ENCODE data around the gene KCNIP1. TPM values are rescaled to one million over a fixed set of nuclear protein-coding genes. Genes with fewer than 3 reads are reported as not detected.

The KCNIP1 gene
- total RNA-seq, 1 experiment from 2014 or later, result not detected

DNA sequence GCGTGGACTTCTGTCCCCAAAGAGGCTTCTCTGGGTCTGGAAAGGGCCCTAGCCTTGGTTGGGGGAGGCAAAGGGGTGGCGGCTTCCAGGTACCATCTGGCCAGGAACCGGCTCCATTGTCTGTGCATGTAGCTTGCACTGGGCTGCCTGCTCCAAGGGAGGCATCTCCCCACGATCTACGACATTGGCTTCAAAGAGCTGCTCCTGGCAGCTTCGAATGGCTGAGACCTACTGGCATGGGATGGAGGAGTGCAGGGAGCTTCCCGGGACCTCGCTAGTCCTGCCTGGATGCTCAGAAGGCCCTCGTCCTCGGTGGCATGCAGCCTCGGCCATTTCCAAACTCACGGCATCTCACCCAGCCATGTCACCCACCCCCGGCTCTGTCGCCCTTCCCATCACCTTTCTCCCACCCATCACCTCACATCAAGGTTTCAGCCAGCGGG lies 137.8 kb downstream of the KCNIP1 start:
- DNase-seq (no peak), ATAC-seq (no peak)
- POLR2A ChIA-PET (ENCODE audit: unreplicated experiment), result no interaction called here
- no peaks in the 10 kb centered on the region for H3K9me3 ChIP-seq (ENCODE audit: low read length)
- H3F3A ChIP-seq (ENCODE audit: low read length, unreplicated experiment), result no peaks in the 10 kb centered on the region
- intact Hi-C loops (cut with micrococcal nuclease), result no loop called here
- no peak overlapping the region for H3K4me2 ChIP-seq (ENCODE audit: low read length)
- CTCF ChIA-PET, result no interaction called here
- no peaks in the 10 kb centered on the region for H3K9me2 ChIP-seq (replicated peaks; ENCODE audit: low read length)
- no peaks in the 10 kb centered on the region for H3K36me3 ChIP-seq (ENCODE audit: low read depth, low read length)
- no peaks in the 10 kb centered on the region for H3K79me2 ChIP-seq (ENCODE audit: low read length)
- no TSS peak for BruUV-seq (replicated peaks)
- TF ChIP-seq EZH2phosphoT487 (IDR thresholded peaks at IDR 0.05; ENCODE audit: borderline replicate concordance, low read length) (no peak), EZH2 (IDR thresholded peaks at IDR 0.05; ENCODE audit: low read length, unreplicated experiment) (no peak), CTCF (conservative IDR thresholded peaks at IDR 0.05; ENCODE audit: low read depth, low read length) (no peak)
- H3K27ac ChIP-seq (ENCODE audit: low read length), result no peak overlapping the region
- peaks cover 9% of the 10 kb centered on the region; the same call in 1 of the 2 replicates for H3K27me3 ChIP-seq (ENCODE audit: low read length)
- no peaks in the 10 kb centered on the region for H3K4me1 ChIP-seq (ENCODE audit: insufficient read depth, low read length)
- no peak overlapping the region for H3K4me3 ChIP-seq (ENCODE audit: low read length)
- no peaks in the 10 kb centered on the region for H4K20me1 ChIP-seq (ENCODE audit: low read length)
- no peak overlapping the region for H2AFZ ChIP-seq (ENCODE audit: low read length)
- no peak overlapping the region for H3K9ac ChIP-seq (ENCODE audit: low read length)

- Histone ChIP-seq H3K27ac (ENCODE audit: low read length) (no peak overlapping the region), H3K4me1 (ENCODE audit: insufficient read depth, low read length) (no peaks in the 10 kb centered on the region), H4K20me1 (ENCODE audit: low read length) (no peaks in the 10 kb centered on the region), H3K4me3 (ENCODE audit: low read length) (no peak overlapping the region), H3K9ac (ENCODE audit: low read length) (no peak overlapping the region), H2AFZ (ENCODE audit: low read length) (no peak overlapping the region), H3K4me2 (ENCODE audit: low read length) (no peak overlapping the region), H3F3A (ENCODE audit: low read length, unreplicated experiment) (no peaks in the 10 kb centered on the region), H3K9me3 (ENCODE audit: low read length) (no peaks in the 10 kb centered on the region), H3K27me3 (ENCODE audit: low read length) (peaks cover 9% of the 10 kb centered on the region; the same call in 1 of the 2 replicates), H3K9me2 (replicated peaks; ENCODE audit: low read length) (no peaks in the 10 kb centered on the region), H3K79me2 (ENCODE audit: low read length) (no peaks in the 10 kb centered on the region), H3K36me3 (ENCODE audit: low read depth, low read length) (no peaks in the 10 kb centered on the region)
- ChIA-PET POLR2A (ENCODE audit: unreplicated experiment) (no interaction called here), CTCF (no interaction called here)
- no peak for ATAC-seq
- BruUV-seq (replicated peaks), result no TSS peak
- intact Hi-C loops (cut with micrococcal nuclease), result no loop called here
- DNase-seq, result no peak
- no peak for TF ChIP-seq EZH2phosphoT487 (IDR thresholded peaks at IDR 0.05; ENCODE audit: borderline replicate concordance, low read length)
- no peak for TF ChIP-seq CTCF (conservative IDR thresholded peaks at IDR 0.05; ENCODE audit: low read depth, low read length)
- no peak for TF ChIP-seq EZH2 (IDR thresholded peaks at IDR 0.05; ENCODE audit: low read length, unreplicated experiment)
These were observed 138.4 kb downstream of the KCNIP1 start for GRCh38 chr5:170642066-170642735.

- Histone ChIP-seq H3K4me2 (ENCODE audit: low read length) (no peak overlapping the region), H3F3A (ENCODE audit: low read length, unreplicated experiment) (no peaks in the 10 kb centered on the region), H3K4me3 (ENCODE audit: low read length) (no peak overlapping the region), H3K4me1 (ENCODE audit: insufficient read depth, low read length) (no peaks in the 10 kb centered on the region), H3K79me2 (ENCODE audit: low read length) (no peaks in the 10 kb centered on the region), H3K36me3 (ENCODE audit: low read depth, low read length) (no peaks in the 10 kb centered on the region), H4K20me1 (ENCODE audit: low read length) (no peaks in the 10 kb centered on the region), H3K9ac (ENCODE audit: low read length) (no peak overlapping the region), H3K27ac (ENCODE audit: low read length) (no peak overlapping the region), H3K9me2 (replicated peaks; ENCODE audit: low read length) (no peaks in the 10 kb centered on the region), H3K9me3 (ENCODE audit: low read length) (no peaks in the 10 kb centered on the region), H3K27me3 (ENCODE audit: low read length) (peaks cover 9% of the 10 kb centered on the region; the same call in 1 of the 2 replicates), H2AFZ (ENCODE audit: low read length) (no peak overlapping the region)
- ATAC-seq (no peak), DNase-seq (peak; percentile 16)
- CTCF ChIA-PET, result no interaction called here
- intact Hi-C loops (cut with micrococcal nuclease), result no loop called here
- POLR2A ChIA-PET (ENCODE audit: unreplicated experiment), result no interaction called here
- no TSS peak for BruUV-seq (replicated peaks)
- TF ChIP-seq EZH2 (IDR thresholded peaks at IDR 0.05; ENCODE audit: low read length, unreplicated experiment) (no peak), CTCF (conservative IDR thresholded peaks at IDR 0.05; ENCODE audit: low read depth, low read length) (no peak), EZH2phosphoT487 (IDR thresholded peaks at IDR 0.05; ENCODE audit: borderline replicate concordance, low read length) (no peak)
These were observed 139.1 kb downstream of the KCNIP1 start for GRCh38 chr5:170642776-170643436.

All from PC-3 (cell line).